ENCODE data around the gene TMEM123.

The TMEM123 gene

DNA sequence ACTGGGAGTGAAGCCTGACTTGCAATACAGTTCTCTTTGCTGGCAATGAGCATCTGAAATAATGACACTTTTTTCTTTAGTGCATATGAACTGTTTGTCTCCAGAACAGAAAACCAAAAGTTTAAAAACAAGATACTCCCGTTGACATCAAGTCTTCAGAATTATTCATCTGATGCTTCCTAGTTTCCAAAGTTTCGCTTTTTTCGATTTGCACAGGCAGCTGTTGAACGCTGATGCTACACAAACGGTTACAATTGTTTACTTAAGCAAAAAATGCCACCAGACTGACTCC is 106.2 kb downstream of the TMEM123 start:
- no peak for TF ChIP-seq POLR2A (IDR thresholded peaks at IDR 0.05; ENCODE audit: low read depth, low read length)
- no peak for DNase-seq (ENCODE audit: insufficient read length, low spot score)
- FAIRE-seq, result no peak

All from H54 (cell line).